Mucosa of descending colon (tissue), 3 donors: ENCODE data around the gene ADCY5. TPM values are rescaled to one million over a fixed set of nuclear protein-coding genes. Genes with fewer than 3 reads are reported as not detected.
A peak's percentile ranks its signal among the peaks of the same experiment; 100 is the strongest.
"Not testable (repeated sequence)": the region's sequence is repeated elsewhere in the genome, so short reads cannot be mapped to it uniquely, and the experiment has no call there.

Source experiments
- ATAC-seq: fragments of 200-7000 bp; cut with Tn5 transposase; one replicate; pipeline ENCODE4 v1.9.1; 2020; ENCODE audit warnings: mild to moderate bottlenecking, moderate library complexity
- DNase-seq, 3 donors: peaks; one replicate each; pipeline ENCODE4 v3.0.0-alpha.2; 2020
- H3K36me3 ChIP-seq: fragments of 200-600 bp; one replicate; pipeline ENCODE4 v1.8.0; 2021; ENCODE audit warnings: low read depth, mild to moderate bottlenecking
- H3K4me1 ChIP-seq: fragments of 200-600 bp; one replicate; pipeline ENCODE4 v1.8.0; 2021; ENCODE audit warnings: low read depth, mild to moderate bottlenecking
- H3K4me3 ChIP-seq: fragments of 200-600 bp; one replicate; pipeline ENCODE4 v1.8.0; 2021; ENCODE audit warnings: mild to moderate bottlenecking
- H3K9me3 ChIP-seq: fragments of 200-600 bp; one replicate; pipeline ENCODE4 v1.8.0; 2021; ENCODE audit warnings: mild to moderate bottlenecking
- CTCF ChIP-seq: fragments of 200-600 bp; IDR thresholded peaks from one replicate; pipeline ENCODE4 v1.8.0; 2022; ENCODE audit warnings: antibody characterized with exemption, mild to moderate bottlenecking
- intact Hi-C, 2 donors: fragments of 100-400 bp; cut with DNase I in 1 of 2; cut with micrococcal nuclease in 1 of 2; formaldehyde crosslinking; loops; one replicate each; pipeline versions ENCODE4 v1.11.0 to v1.11.1; 2022; cut with DNase I, micrococcal nuclease
- total RNA-seq, 3 donors: library from RNA; stranded (reverse); fragmentation: NEBNext Ultra II Directional in 2 of 3; extraction: Animal tissue kit (Norgen Biotek cat#: 25700) in 2 of 3; gene quantifications; one replicate each; pipeline versions ENCODE4 v1.2.1 to v1.2.4, GENCODE V29; 2021 to 2023
- donor health status: DM: no; HTN: no; CAD: no; lungs with moderate emphysema.
- donor health status: DM: no; HTN: no; CAD: no.
- donor health status: DM: no; HTN: yes; CAD: no.

ADCY5 gene
- total RNA-seq, 3 donors from 2014 or later, result 7.8 to 72.6 (median 12.6) TPM

- no peak overlapping the region for H3K4me3 ChIP-seq
- no peak for DNase-seq
- peak; percentile 69 for ATAC-seq
- intact Hi-C loops, result no loop called here
- peak; percentile 7 for TF ChIP-seq CTCF
- no peaks in the 10 kb centered on the region for H3K4me1 ChIP-seq
- no peaks in the 10 kb centered on the region for H3K36me3 ChIP-seq
- no peaks in the 10 kb centered on the region for H3K9me3 ChIP-seq
Observed at GRCh38 chr3:123258811-123259420, 190.0 kb downstream of the ADCY5 start.

GRCh38 chr3:123258359-123258758 lies 190.5 kb downstream of the ADCY5 start:
- H3K9me3 ChIP-seq, result no peaks in the 10 kb centered on the region
- no peak for DNase-seq
- no peak for ATAC-seq
- no peak overlapping the region for H3K4me3 ChIP-seq
- no peaks in the 10 kb centered on the region for H3K4me1 ChIP-seq
- TF ChIP-seq CTCF, result no peak
- intact Hi-C loops, result no loop called here
- no peaks in the 10 kb centered on the region for H3K36me3 ChIP-seq

- no peak overlapping the region for H3K4me3 ChIP-seq
- H3K36me3 ChIP-seq, result no peaks in the 10 kb centered on the region
- no peak for DNase-seq
- TF ChIP-seq CTCF, result no peak
- no peaks in the 10 kb centered on the region for H3K9me3 ChIP-seq
- ATAC-seq, result no peak
- H3K4me1 ChIP-seq, result no peaks in the 10 kb centered on the region
- intact Hi-C loops, result no loop called here
Observed at GRCh38 chr3:123256256-123256655, 192.6 kb downstream of the ADCY5 start.

- H3K4me3 ChIP-seq, result no peak overlapping the region
- H3K4me1 ChIP-seq, result no peaks in the 10 kb centered on the region
- intact Hi-C loops, result no loop called here
- H3K36me3 ChIP-seq, result no peaks in the 10 kb centered on the region
- ATAC-seq (no peak), DNase-seq (no peak)
- TF ChIP-seq CTCF, result no peak
- no peaks in the 10 kb centered on the region for H3K9me3 ChIP-seq
Observed at GRCh38 chr3:123246866-123247265, 202.0 kb downstream of the ADCY5 start.

- H3K4me1 ChIP-seq, result no peaks in the 10 kb centered on the region
- ATAC-seq, result no peak
- H3K9me3 ChIP-seq, result no peaks in the 10 kb centered on the region
- intact Hi-C loops, result no loop called here
- DNase-seq, result no peak
- H3K4me3 ChIP-seq, result no peak overlapping the region
- no peaks in the 10 kb centered on the region for H3K36me3 ChIP-seq
- TF ChIP-seq CTCF, result no peak
Observed at GRCh38 chr3:123244128-123244527, 204.8 kb downstream of the ADCY5 start.

- intact Hi-C loops, result no loop called here
- no peak for ATAC-seq
- no peak for TF ChIP-seq CTCF
- H3K9me3 ChIP-seq, result no peaks in the 10 kb centered on the region
- H3K4me3 ChIP-seq, result no peak overlapping the region
- H3K4me1 ChIP-seq, result no peaks in the 10 kb centered on the region
- DNase-seq, result no peak
- H3K36me3 ChIP-seq, result no peaks in the 10 kb centered on the region
Observed at GRCh38 chr3:123239756-123240155, 209.1 kb downstream of the ADCY5 start.

GRCh38 chr3:123239186-123239585 lies 209.7 kb downstream of the ADCY5 start:
- H3K4me1 ChIP-seq, H3K36me3 ChIP-seq, DNase-seq, H3K9me3 ChIP-seq, ATAC-seq, intact Hi-C loops, H3K4me3 ChIP-seq: not testable (repeated sequence)
